Urothelium cell line (cell line): ENCODE measurements around the gene TSEN2.

Source experiments
- DNase-seq: peaks from one replicate; pipeline ENCODE4 v3.0.0; 2011; ENCODE audit warnings: low spot score, mixed read lengths
- FAIRE-seq: peaks from 2 replicates; lab custom pipeline; 2011; peaks lifted over from hg19 to GRCh38; lab: Jason Lieb, UNC

The TSEN2 gene

DNA sequence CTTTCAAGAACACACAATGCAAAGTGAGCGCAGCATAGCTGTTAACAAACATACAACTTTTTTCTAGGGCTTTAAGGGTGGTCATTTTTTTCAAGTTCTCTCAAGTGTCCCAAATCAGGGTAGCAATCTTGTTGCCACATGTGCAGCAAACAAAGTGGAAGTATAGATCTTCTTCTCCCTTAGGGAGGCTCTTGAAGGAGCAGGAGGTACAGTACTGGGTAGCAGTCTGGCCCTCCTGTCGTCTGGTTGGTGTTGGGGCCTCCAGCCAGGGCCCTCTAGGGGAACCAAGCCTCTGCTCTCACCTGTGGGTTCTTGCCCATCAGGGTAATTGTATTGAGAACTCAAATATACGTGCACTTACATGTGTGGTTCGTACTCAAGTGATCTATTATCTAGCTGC, 98.5 kb downstream of the TSEN2 start:
- no peak for DNase-seq
- FAIRE-seq: no peak
